ENCODE results near the gene TUBA4B. TPM values are rescaled to one million over a fixed set of nuclear protein-coding genes. Genes with fewer than 3 reads are reported as not detected.

Gene TUBA4B
- total and polyA plus RNA-seq, 2 donors (not counting 3 experiments of a cell fraction or from before 2014, with no cell fraction given), result not detected

GRCh38 chr2:219279916-219280516 is 27.0 kb downstream of the TUBA4B start:
- H4K20me1 ChIP-seq (replicated peaks; ENCODE audit: control insufficient read depth, extremely low read depth, insufficient read depth, low read length), result no peaks in the 10 kb centered on the region
- TSS peak; percentile 35 for BruUV-seq (replicated peaks)
- H3K4me1 ChIP-seq (ENCODE audit: control insufficient read depth, extremely low read depth, insufficient read depth, low read length), result peaks cover 17% of the 10 kb centered on the region
- no peaks in the 10 kb centered on the region for H3K79me2 ChIP-seq (ENCODE audit: control insufficient read depth, insufficient read depth, low read length)
- POLR2A ChIA-PET, result interaction anchor here (1.0 to 1.9 kb wide), 2 partner anchors 35 to 108 kb away, joined by 3 to 6 read pairs; partner anchors contain the start of genes DNPEP, GLB1L and STK16
- peak overlapping the region; percentile 74 for H3K9ac ChIP-seq (replicated peaks; ENCODE audit: extremely low read depth, insufficient read depth, low read length)
- dilution Hi-C loops (cut with MboI; ENCODE audit: extremely low pct_ligation_motif_present, low sequenced_read_pairs), result no loop called here
- H3K9me3 ChIP-seq (replicated peaks; ENCODE audit: control insufficient read depth, insufficient read depth, low read length), result no peaks in the 10 kb centered on the region
- H3K36me3 ChIP-seq (ENCODE audit: control insufficient read depth in 2 of 2, extremely low read depth in 1 of 2, insufficient read depth in 2 of 2, low read length in 2 of 2), result peaks cover 0 to 18% of the 10 kb centered on the region in 2 experiments
- intact Hi-C loops (cut with micrococcal nuclease), result loop anchor here (1.0 to 5.0 kb wide), 9 partner anchors 14 to 120 kb away; partner anchors contain the start of genes ABCB6, DNPEP, GLB1L and NHEJ1
- peak overlapping the region in 2 of 3 experiments; percentile 47 to 55 for H3K4me3 ChIP-seq (replicated peaks in 1 of 3; ENCODE audit: insufficient read depth in 1 of 3, low read depth in 1 of 3, low read length in 3 of 3)
- CTCF ChIA-PET, result interaction anchor here (1.4 to 12.6 kb wide), 4 partner anchors 15 to 74 kb away, joined by 6 to 253 read pairs (median 12); partner anchors contain the start of genes ANKZF1, ATG9A, GLB1L and STK16
- H3K9me1 ChIP-seq (replicated peaks; ENCODE audit: control insufficient read depth, extremely low read depth, insufficient read depth, low read length), result no peaks in the 10 kb centered on the region
- DNase-seq (ENCODE audit: low read depth, low spot score), result no peak
- peak overlapping the region; percentile 76 for H3K4me2 ChIP-seq (ENCODE audit: insufficient read depth, low read length)
- H2AFZ ChIP-seq (ENCODE audit: low read depth, low read length), result peak overlapping the region; percentile 9
- H3K27ac ChIP-seq (ENCODE audit: insufficient read depth, low read depth, low read length), result peak overlapping the region; percentile 85
- TF ChIP-seq EZH2 (IDR thresholded peaks at IDR 0.05; ENCODE audit: borderline replicate concordance, low read depth, low read length, severe bottlenecking) (no peak), CTCF (IDR thresholded peaks at IDR 0.05; ENCODE audit: extremely low read depth in 1 of 2, insufficient read depth in 1 of 2, low read depth in 1 of 2, low read length in 2 of 2) (no peak), GATA2 (IDR thresholded peaks at IDR 0.05; ENCODE audit: insufficient read depth, insufficient read length, low read depth, low read length) (no peak), POLR2A (IDR thresholded peaks at IDR 0.05; ENCODE audit: low read depth, low read length) (no peak), FOS (IDR thresholded peaks at IDR 0.05; ENCODE audit: borderline replicate concordance, insufficient read depth, low read length) (no peak), MYC (IDR thresholded peaks at IDR 0.05; ENCODE audit: low read depth, low read length) (no peak), POLR2AphosphoS5 (IDR thresholded peaks at IDR 0.05; ENCODE audit: insufficient read depth, low read depth, low read length) (no peak), JUN (IDR thresholded peaks at IDR 0.05; ENCODE audit: borderline replicate concordance, insufficient read depth, insufficient read length, low read depth) (no peak)
- TF ChIP-seq, protein P1, sequence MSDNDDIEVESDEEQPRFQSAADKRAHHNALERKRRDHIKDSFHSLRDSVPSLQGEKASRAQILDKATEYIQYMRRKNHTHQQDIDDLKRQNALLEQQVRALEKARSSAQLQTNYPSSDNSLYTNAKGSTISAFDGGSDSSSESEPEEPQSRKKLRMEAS (IDR thresholded peaks at IDR 0.05; ENCODE audit: insufficient read depth, insufficient read length), result no peak
- FAIRE-seq, result no peak
- H3K27me3 ChIP-seq (ENCODE audit: control insufficient read depth in 2 of 2, insufficient read depth in 2 of 2, low read length in 2 of 2), result no peaks in the 10 kb centered on the region

Data from endothelial cell of umbilical vein (primary cell).